T-helper 2 cell (primary cell): ENCODE data around the gene CCSAP.

Experiments
- DNase-seq, 5 experiments: peaks; one replicate each; pipeline versions ENCODE4 v3.0.0 to v3.0.0-alpha.2; 2012 to 2022

The CCSAP gene

DNA sequence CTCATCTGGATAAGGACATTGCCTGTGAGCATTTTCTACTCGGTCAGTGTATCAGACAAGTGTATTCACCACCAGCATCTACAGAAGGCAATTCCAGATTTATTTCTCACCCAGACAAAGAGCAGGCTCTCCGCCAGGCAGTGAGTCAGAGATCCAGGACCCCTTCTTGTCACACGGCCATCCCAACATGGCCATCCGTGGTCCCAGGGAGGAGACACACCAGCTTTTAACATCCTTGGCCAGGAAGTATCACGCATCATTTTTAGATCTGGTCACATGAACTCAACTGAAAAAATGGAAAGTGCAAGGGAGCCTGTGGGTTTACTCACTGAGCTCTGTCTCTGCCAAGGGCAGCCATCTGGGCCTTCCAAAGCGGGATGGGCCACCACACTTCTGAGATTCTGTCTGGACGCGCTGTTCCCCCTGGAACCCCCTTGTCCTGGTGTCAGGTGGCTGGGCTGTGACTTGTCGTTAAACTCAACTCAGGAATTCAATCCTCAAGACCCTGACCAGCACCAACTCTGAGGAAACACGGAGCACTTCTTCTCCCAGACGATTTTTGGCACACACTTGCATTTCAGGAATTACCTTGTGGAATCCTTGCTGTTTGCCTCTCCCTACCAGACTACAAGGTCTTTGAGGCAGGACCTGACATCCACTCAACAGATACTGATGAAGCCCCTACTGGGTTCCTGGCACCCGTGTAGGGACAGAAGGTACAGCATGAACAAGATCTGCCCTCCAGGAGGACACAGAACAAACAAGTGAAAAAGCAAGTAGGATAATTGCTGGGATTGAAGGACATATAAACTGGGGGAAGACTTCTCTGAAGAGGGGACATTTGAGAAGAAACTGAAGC lies 21.6 kb upstream of the CCSAP start:
- DNase-seq, result no peak

GRCh38 chr1:229363723-229364122 lies 20.9 kb upstream of the CCSAP start:
- no peak for DNase-seq

GRCh38 chr1:229360420-229360819 lies 17.6 kb upstream of the CCSAP start:
- DNase-seq, result no peak

DNA sequence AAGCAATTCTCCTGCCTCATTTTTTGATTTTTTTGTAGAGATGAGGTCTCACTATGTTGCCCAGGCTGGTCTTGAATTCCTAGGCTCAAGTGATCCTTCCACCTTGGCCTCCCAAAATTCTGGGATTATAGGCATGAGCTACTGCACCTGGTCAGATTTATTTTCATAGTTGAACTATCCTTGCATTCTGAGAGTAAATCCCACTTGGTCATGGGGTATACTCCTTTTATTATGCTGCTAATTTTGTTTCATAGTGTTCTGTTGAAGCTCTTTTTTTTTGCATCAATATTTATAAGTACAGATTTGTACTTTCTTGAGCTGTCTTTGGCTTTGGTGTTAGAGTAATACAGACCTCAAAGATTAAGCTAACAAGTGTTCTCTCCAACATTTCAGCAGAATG lies 12.8 kb upstream of the CCSAP start:
- no peak for DNase-seq

- DNase-seq, result no peak
These were observed 11.4 kb upstream of the CCSAP start for GRCh38 chr1:229354226-229354625.

DNA sequence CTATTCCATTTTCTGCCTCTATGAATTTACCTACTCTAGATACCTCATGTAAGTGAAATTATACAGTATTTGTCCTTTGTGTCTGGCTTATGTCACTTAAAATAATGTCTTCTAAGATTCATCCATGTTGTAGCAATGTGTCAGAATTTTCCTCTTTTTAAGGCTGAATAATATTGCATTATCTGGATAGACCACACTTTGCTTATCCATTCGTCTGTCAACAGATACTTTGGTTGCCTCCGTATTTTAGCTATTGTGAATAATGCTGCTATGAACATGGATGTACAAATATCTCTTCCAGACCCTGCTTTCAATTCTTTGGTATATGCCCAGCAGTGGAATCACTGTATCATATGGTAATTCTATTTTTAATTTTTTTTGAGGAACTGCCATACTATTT lies 10.1 kb upstream of the CCSAP start:
- no peak for DNase-seq

GRCh38 chr1:229349463-229350385 lies 6.9 kb upstream of the CCSAP start:
- DNase-seq, result no peak

DNA sequence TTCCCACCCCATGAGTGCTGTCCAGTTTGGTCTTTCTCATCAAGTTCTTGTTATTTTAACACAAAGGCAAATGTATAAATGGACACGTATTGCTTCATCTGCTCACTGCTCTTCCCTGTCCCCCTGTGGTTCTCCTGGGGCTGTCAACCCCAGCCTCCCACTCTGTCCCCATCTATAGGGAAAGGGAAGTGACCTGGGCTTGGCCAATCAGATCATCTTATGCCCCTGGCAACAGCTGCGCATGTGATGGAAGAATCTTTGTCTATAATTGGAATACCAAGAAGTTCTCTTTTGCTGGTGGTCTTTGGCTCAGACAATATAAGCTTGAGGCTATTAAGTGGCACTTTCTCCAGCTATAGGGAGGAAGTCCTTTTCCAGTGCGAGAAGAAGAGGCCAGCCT lies 4.7 kb upstream of the CCSAP start:
- DNase-seq, result no peak

GRCh38 chr1:229344937-229345684 lies 2.3 kb upstream of the CCSAP start:
- no peak for DNase-seq

GRCh38 chr1:229344139-229344538 lies 1.3 kb upstream of the CCSAP start:
- no peak for DNase-seq

DNA sequence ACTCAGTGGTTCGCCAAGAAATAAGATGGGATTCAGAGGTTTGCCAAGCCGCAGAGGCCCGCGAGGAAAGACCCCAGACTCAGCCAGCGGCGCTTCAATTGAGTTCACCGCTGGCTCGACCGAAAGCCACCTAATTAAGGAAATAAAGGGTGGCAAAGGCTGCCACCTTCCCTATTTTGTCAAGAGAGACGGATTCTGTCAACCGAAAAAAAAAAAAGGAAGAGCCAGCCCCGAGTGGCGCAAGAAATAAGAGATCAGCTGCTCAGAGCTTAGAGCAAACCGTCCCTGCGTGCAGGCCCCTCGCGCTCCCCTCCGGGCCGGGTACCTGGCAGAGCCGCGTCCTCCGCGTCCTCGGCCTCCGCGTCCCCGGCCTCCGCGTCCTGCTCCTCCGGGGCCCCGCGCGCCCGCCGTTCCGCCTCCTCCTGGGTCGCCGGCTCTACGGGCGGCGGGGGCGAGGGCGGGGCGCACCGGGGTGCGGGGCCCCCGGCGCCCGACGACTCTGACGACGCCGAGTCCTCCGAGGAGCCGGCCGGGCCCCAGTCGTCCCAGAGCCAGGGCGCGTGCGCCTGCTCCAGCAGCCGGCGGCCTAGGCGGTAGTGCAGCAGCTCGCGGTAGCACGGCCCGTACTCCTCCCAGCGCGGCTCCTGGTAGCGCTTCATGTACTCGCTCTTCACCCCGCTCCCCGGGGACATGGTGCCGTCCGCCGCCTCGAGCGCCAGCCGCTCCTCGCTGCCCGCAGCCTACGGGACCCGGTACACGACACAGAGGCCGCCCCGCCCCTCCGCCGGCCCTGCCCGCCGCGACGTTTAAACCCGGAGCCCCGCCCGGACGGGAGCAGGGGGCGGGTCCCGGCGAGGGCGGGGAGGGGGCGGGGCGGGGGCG lies 832 bp downstream of the CCSAP start:
- DNase-seq, result peak in 4 of 5 experiments; percentile 62 to 86 (median 76)

- no peak for DNase-seq
These were observed 2.4 kb downstream of the CCSAP start for GRCh38 chr1:229340496-229340895.

DNA sequence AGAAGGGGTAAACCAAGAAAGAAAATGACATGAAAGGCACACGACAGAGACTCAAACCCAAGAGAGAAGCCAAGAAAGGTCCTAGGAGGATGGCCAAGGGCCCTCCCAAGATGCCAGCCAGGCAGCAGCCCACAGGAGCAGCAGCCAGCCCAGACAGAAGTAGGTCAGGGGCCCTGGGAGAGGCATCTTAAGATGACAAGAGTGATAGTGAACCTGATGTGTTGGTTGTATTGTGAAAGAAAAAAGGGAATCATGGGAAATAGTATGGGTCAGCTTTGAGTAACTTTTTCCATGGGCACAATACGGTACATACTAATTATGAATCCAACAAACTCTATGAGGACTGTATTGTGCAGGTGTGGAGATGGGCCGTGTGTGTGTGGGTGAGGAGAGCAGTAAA lies 3.3 kb downstream of the CCSAP start:
- peak in 1 of 5 experiments; percentile 17 for DNase-seq

DNA sequence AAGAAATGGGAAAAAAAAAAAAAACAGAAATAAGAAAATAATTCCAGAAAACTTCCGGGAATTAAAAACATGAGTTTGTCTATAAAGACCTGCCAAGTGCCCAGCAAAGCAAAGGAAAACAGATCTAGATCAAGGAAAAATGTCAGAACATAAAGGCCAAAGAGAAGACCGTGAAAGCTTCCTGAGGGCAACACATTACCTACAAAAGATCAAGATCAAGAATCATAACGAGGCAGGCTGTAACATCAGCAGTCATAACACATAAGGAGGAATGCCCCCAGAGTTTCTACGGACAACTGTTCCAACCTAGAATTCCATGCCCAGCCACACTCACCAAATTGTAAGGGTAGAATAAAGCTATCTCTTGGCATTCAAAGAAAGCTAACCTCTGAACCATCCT lies 3.8 kb downstream of the CCSAP start:
- no peak for DNase-seq

DNA sequence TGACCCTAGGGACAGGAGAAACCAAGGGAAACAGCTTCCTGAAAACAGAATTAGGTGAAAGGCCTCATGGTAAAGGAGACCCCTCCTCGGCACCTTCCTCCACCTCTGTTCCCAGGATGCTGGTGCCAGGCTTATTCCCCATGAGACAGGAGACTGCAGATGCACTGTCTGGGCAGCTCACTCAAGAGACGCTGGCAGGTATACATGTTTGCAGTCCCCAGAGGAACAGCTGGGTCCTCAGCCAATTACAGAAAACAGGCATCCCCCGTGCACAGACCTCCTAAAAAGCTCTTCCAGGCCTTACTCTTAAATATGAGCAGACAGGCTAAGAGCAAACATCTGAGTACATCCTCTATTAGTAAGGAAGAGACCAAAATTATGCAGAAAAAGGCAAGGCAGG lies 6.5 kb downstream of the CCSAP start:
- DNase-seq, result no peak

DNA sequence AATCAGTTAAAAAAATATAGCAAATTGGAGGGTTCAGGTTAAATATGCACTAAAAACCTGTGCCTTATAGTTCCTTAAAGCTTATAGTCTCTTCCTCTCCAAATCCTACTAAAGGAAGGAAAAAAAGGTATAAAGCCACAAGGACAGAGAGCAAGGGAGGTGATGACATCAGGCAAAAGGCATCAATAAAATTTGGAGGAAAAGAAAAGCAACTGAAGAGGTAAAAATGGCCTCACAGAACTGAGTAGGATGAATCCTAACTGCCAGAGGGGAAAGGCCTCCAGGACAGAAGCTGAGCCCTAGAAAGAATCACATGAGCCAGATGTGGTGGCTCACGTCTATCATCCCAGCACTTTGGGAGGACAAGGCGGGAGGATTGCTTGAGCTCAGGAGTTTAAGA lies 8.1 kb downstream of the CCSAP start:
- no peak for DNase-seq

GRCh38 chr1:229334269-229334668 lies 8.6 kb downstream of the CCSAP start:
- no peak for DNase-seq

- no peak for DNase-seq
These were observed 14.1 kb downstream of the CCSAP start for GRCh38 chr1:229328598-229329362.

DNA sequence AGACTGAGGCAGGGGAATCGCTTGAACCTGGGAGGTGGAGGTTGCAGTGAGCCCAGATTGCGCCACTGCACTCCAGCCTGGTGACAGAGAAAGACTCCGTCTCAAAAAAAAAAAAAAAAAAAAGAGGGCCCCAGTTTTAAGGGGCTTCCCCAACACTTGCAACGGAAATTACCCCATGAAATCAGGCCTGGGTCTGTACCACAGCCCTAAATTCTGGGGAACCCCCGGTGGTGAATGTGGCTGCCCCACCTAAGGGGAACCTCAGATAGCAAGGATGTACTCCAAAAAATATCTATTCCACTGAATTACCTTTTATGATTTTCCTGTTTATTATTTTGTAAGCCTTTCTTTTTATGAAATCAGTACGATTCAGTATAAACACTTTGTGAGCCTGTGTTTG lies 15.1 kb downstream of the CCSAP start:
- peak in 3 of 5 experiments; percentile 47 to 80 (median 58) for DNase-seq

DNA sequence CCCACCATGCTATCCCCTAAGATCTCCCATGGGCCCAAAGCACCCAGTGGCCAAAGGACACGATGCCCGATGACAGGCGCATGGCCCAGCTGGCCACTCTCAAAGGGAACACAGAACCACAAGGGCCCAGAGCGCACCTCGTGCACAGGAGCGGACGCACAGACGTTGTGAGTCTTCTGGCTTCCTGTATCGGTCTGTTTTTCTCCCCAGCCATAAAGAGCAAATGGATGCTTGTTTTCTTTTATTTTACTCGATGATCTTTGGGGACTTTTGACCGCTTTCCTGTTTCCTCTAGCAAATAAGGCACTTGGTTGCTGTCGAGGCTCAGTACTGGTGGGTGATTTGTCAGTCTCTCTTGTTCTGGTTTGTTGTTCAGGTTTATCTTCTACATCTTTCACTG lies 16.2 kb downstream of the CCSAP start:
- DNase-seq, result peak in 1 of 5 experiments; percentile 83

GRCh38 chr1:229325853-229326487 lies 16.9 kb downstream of the CCSAP start:
- DNase-seq, result peak in 1 of 5 experiments; percentile 75
